WERI-Rb-1 (cell line): ENCODE data around the gene SRPK2.
"Not testable (repeated sequence)": the region's sequence is repeated elsewhere in the genome, so short reads cannot be mapped to it uniquely, and the experiment has no call there.

Experiments used
- DNase-seq: peaks from one replicate; pipeline ENCODE4 v3.0.0-alpha.2; 2020
- H3K27ac ChIP-seq: fragments of 250-450 bp; sonication (Bioruptor Pico); 2 replicates; pipeline ENCODE4 v1.5.1; 2020; ENCODE audit warnings: mild to moderate bottlenecking, moderate library complexity
- H3K27me3 ChIP-seq: fragments of 250-450 bp; sonication (Bioruptor Pico); 2 replicates; pipeline ENCODE4 v1.5.1; 2021; ENCODE audit warnings: mild to moderate bottlenecking, low read depth, moderate library complexity; ENCODE audit not compliant: insufficient read depth, severe bottlenecking
- H3K36me3 ChIP-seq: fragments of 250-450 bp; sonication (Bioruptor Pico); 2 replicates; pipeline ENCODE4 v1.5.1; 2020; ENCODE audit warnings: mild to moderate bottlenecking, moderate library complexity
- H3K4me3 ChIP-seq: 2 replicates; pipeline ENCODE4 v1.5.1; 2011; ENCODE audit warnings: low read depth, mild to moderate bottlenecking, control low read depth, low read length
- H3K9me3 ChIP-seq: fragments of 250-450 bp; sonication (Bioruptor Pico); 2 replicates; pipeline ENCODE4 v1.5.1; 2021; ENCODE audit warnings: mild to moderate bottlenecking, moderate library complexity; ENCODE audit not compliant: severe bottlenecking
- CTCF ChIP-seq: IDR thresholded peaks from 2 replicates; pipeline ENCODE4 v1.5.1; 2011; ENCODE audit warnings: low read depth, mild to moderate bottlenecking, control low read depth, inconsistent platforms, low read length

The SRPK2 gene

GRCh38 chr7:105304040-105304895 is 84.5 kb downstream of the SRPK2 start:
- DNase-seq = no peak
- Histone ChIP-seq H3K4me3 (no peak overlapping the region), H3K36me3 (no peaks in the 10 kb centered on the region), H3K9me3 (no peaks in the 10 kb centered on the region), H3K27ac (no peak overlapping the region), H3K27me3 (no peaks in the 10 kb centered on the region)
- no peak for TF ChIP-seq CTCF

- DNase-seq, H3K27ac ChIP-seq, H3K9me3 ChIP-seq, H3K27me3 ChIP-seq, H3K36me3 ChIP-seq, H3K4me3 ChIP-seq: not testable (repeated sequence)
These were observed 88.1 kb downstream of the SRPK2 start for GRCh38 chr7:105300587-105300986.

GRCh38 chr7:105298439-105298894 is 90.3 kb downstream of the SRPK2 start:
- no peaks in the 10 kb centered on the region for H3K9me3 ChIP-seq
- H3K36me3 ChIP-seq = no peaks in the 10 kb centered on the region
- DNase-seq = no peak
- no peak for TF ChIP-seq CTCF
- no peak overlapping the region for H3K4me3 ChIP-seq
- no peaks in the 10 kb centered on the region for H3K27me3 ChIP-seq
- no peak overlapping the region for H3K27ac ChIP-seq

GRCh38 chr7:105297985-105298384 is 90.7 kb downstream of the SRPK2 start:
- no peak for TF ChIP-seq CTCF
- no peaks in the 10 kb centered on the region for H3K27me3 ChIP-seq
- H3K4me3 ChIP-seq = no peak overlapping the region
- DNase-seq = no peak
- no peak overlapping the region for H3K27ac ChIP-seq
- no peaks in the 10 kb centered on the region for H3K36me3 ChIP-seq
- no peaks in the 10 kb centered on the region for H3K9me3 ChIP-seq

- no peak for TF ChIP-seq CTCF
- H3K27me3 ChIP-seq = no peaks in the 10 kb centered on the region
- no peak overlapping the region for H3K4me3 ChIP-seq
- H3K9me3 ChIP-seq = no peaks in the 10 kb centered on the region
- no peaks in the 10 kb centered on the region for H3K36me3 ChIP-seq
- no peak for DNase-seq
- no peak overlapping the region for H3K27ac ChIP-seq
These were observed 91.4 kb downstream of the SRPK2 start for GRCh38 chr7:105297309-105297708.

- Histone ChIP-seq H3K27ac (no peak overlapping the region), H3K9me3 (no peaks in the 10 kb centered on the region), H3K4me3 (no peak overlapping the region), H3K27me3 (no peaks in the 10 kb centered on the region), H3K36me3 (no peaks in the 10 kb centered on the region)
- no peak for TF ChIP-seq CTCF
- no peak for DNase-seq
These were observed 92.2 kb downstream of the SRPK2 start for GRCh38 chr7:105296491-105296890.
